Erythroblast (primary cell): ENCODE measurements around the gene VRK3.

ENCODE experiments used
- GATA1 ChIP-seq: IDR thresholded peaks from 2 replicates; pipeline ENCODE4 v1.6.1; 2011; ENCODE audit warnings: low read depth, mild to moderate bottlenecking, control low read depth, low read length, moderate library complexity
- POLR2A ChIP-seq: IDR thresholded peaks from 2 replicates; pipeline ENCODE4 v1.6.1; 2011; ENCODE audit warnings: mild to moderate bottlenecking, low read length

- no peak for TF ChIP-seq POLR2A
- TF ChIP-seq GATA1 = no peak
These were observed 22.5 kb upstream of the VRK3 start for GRCh38 chr19:50047671-50048070.
